HG02884 (cell line): ENCODE results near the gene UNG.

Experiments used
- ATAC-seq: cut with Tn5 transposase; IDR thresholded peaks from one replicate; pipeline ENCODE4 v1.9.1; 2021; ENCODE audit warnings: mild to moderate bottlenecking, moderate library complexity; ENCODE audit not compliant: unreplicated experiment

UNG gene

GRCh38 chr12:109154451-109155438 is 57.3 kb downstream of the UNG start:
- peak; percentile 82 for ATAC-seq

DNA sequence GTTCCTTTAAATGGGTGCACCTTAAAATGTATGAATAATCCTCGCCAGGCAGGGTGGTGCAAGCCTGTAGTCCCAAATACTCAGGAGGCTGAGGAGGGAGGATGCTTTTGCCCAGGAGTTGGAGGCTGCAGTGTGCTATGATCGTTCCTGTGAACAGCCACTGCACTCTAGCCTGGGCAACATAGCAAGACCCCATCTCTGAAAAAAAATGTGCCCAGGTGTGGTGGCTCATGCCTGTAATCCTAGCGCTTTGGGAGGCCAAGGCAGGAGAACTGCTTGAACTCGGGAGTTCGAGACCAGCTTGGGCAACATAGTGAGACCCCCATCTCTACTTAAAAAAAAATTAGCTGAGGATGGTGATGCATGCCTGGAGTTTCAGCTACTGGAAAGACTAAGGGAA is 58.6 kb downstream of the UNG start:
- ATAC-seq = no peak

DNA sequence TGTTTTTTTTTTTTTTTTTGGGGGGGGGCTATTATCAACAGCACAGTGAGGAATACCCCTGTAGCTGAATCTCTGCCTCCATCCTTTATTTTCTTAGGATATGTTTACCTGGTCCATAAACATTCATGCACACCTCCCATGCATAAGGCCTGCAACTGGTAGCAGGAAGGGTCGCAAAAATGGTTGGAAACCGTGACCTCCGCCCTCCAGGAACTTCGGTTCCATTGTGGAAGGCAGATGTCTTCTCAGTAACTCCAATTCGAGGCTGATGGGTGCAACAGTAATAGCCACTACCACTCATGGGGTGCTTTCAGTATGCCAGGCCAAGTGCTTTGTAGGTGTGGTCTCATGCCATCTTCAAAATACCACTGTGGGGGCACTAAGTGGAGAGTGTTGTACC is 59.2 kb downstream of the UNG start:
- ATAC-seq = no peak

- ATAC-seq = no peak
Measured at GRCh38 chr12:109157986-109158385, 60.6 kb downstream of the UNG start.

GRCh38 chr12:109160433-109160832 is 63.0 kb downstream of the UNG start:
- ATAC-seq = no peak
